Esophagus muscularis mucosa (tissue), 3 donors: Measurements from ENCODE around the gene GSTM3.

Experiments
- POLR2A ChIP-seq: fragments of 450-650 bp; IDR thresholded peaks from one replicate; pipeline ENCODE4 v1.6.1; 2017; ENCODE audit warnings: antibody characterized with exemption, moderate library complexity, mild to moderate bottlenecking, low read depth
- TF ChIP-seq, protein P1 (sequence below), 3 experiments: fragments of 200-600 bp in 2 of 3; fragments of 450-650 bp in 1 of 3; sonication (generic) in 2 of 3; IDR thresholded peaks; one replicate each; pipeline ENCODE4 v1.5.1; 2017 to 2019; ENCODE audit warnings: antibody characterized with exemption in 3 of 3, mild to moderate bottlenecking in 2 of 3, moderate library complexity in 1 of 3

- TF ChIP-seq, protein P1, sequence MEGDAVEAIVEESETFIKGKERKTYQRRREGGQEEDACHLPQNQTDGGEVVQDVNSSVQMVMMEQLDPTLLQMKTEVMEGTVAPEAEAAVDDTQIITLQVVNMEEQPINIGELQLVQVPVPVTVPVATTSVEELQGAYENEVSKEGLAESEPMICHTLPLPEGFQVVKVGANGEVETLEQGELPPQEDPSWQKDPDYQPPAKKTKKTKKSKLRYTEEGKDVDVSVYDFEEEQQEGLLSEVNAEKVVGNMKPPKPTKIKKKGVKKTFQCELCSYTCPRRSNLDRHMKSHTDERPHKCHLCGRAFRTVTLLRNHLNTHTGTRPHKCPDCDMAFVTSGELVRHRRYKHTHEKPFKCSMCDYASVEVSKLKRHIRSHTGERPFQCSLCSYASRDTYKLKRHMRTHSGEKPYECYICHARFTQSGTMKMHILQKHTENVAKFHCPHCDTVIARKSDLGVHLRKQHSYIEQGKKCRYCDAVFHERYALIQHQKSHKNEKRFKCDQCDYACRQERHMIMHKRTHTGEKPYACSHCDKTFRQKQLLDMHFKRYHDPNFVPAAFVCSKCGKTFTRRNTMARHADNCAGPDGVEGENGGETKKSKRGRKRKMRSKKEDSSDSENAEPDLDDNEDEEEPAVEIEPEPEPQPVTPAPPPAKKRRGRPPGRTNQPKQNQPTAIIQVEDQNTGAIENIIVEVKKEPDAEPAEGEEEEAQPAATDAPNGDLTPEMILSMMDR (IDR thresholded peaks at IDR 0.05) = no peak
- no peak for TF ChIP-seq POLR2A
Measured at GRCh38 chr1:109705411-109705810, 35.4 kb downstream of the GSTM3 start.
